Gastrocnemius medialis (tissue), 4 donors: ENCODE data around the gene IQCK. TPM values are rescaled to one million over a fixed set of nuclear protein-coding genes. Genes with fewer than 3 reads are reported as not detected.

Source experiments
- ATAC-seq, 2 donors: fragments of 150-250 bp; one replicate each; pipeline ENCODE4 v1.9.1; 2016
- DNase-seq, 2 donors: peaks; one replicate each; pipeline ENCODE4 v3.0.0-alpha.2; 2019
- H3K27ac ChIP-seq, 4 donors: fragments of 200-600 bp; sonication (generic); 1 replicate in 1 of 4; 2 replicates in 3 of 4; pipeline ENCODE4 v1.5.1; 2016 to 2018; ENCODE audit warnings: mild to moderate bottlenecking in 2 of 4, moderate library complexity in 1 of 4
- H3K27me3 ChIP-seq, 3 donors: fragments of 200-600 bp; sonication (generic) in 2 of 3; 1 replicate in 1 of 3; 2 replicates in 2 of 3; pipeline versions ENCODE4 v1.5.1 to v1.6.0; 2016 to 2019; ENCODE audit warnings: mild to moderate bottlenecking in 1 of 3, moderate library complexity in 1 of 3
- H3K36me3 ChIP-seq, 2 donors: fragments of 200-600 bp; sonication (generic) in 1 of 2; one replicate each; pipeline ENCODE4 v1.5.1; 2017 to 2018
- H3K4me1 ChIP-seq, 2 donors: fragments of 200-600 bp; sonication (generic) in 1 of 2; one replicate each; pipeline ENCODE4 v1.5.1; 2016 to 2017; ENCODE audit warnings: mild to moderate bottlenecking in 2 of 2
- H3K4me3 ChIP-seq, 4 donors: fragments of 200-600 bp; sonication (generic) in 3 of 4; 1 replicate in 1 of 4; 2 replicates in 3 of 4; pipeline ENCODE4 v1.5.1; 2016 to 2019; ENCODE audit warnings: mild to moderate bottlenecking in 2 of 4
- H3K9me3 ChIP-seq, 3 donors: fragments of 200-600 bp; sonication (generic) in 2 of 3; 1 replicate in 1 of 3; 2 replicates in 2 of 3; pipeline ENCODE4 v1.5.1; 2016 to 2019
- POLR2A ChIP-seq, 2 donors: fragments of 450-650 bp; IDR thresholded peaks; one replicate each; pipeline ENCODE4 v1.6.1; 2017; ENCODE audit warnings: antibody characterized with exemption in 2 of 2, mild to moderate bottlenecking in 2 of 2, moderate library complexity in 2 of 2
- in situ Hi-C, 4 donors: fragments of 200-750 bp; cut with MboI; loops; one replicate each; pipeline versions ENCODE4 v1.15.0 to v1.8.0; 2017; ENCODE audit warnings: low sequenced_read_pairs in 4 of 4
- intact Hi-C: fragments of 100-400 bp; cut with DNase I; formaldehyde crosslinking; loops from one replicate; pipeline ENCODE4 v1.15.1; 2023; ENCODE audit warnings: low total_unique reads
- total RNA-seq, 4 donors: library from RNA; depleted of rRNA; stranded (reverse); fragments of >200 nt; gene quantifications; one replicate each; pipeline versions ENCODE4 v1.1.0 to v1.2.3, GENCODE V29; 2016
- TF ChIP-seq, protein P1 (sequence below), 5 experiments: fragments of 450-650 bp in 3 of 5; fragments of 200-600 bp in 2 of 5; sonication (generic) in 2 of 5; IDR thresholded peaks in 4 of 5; conservative IDR thresholded peaks in 1 of 5; 1 replicate in 4 of 5; 2 replicates in 1 of 5; pipeline ENCODE4 v1.5.1; 2016 to 2019; ENCODE audit warnings: antibody characterized with exemption in 5 of 5, mild to moderate bottlenecking in 3 of 5, moderate library complexity in 3 of 5

The IQCK gene
- total RNA-seq, 4 donors from 2014 or later = 8.3 to 17.3 (median 9.4) TPM

DNA sequence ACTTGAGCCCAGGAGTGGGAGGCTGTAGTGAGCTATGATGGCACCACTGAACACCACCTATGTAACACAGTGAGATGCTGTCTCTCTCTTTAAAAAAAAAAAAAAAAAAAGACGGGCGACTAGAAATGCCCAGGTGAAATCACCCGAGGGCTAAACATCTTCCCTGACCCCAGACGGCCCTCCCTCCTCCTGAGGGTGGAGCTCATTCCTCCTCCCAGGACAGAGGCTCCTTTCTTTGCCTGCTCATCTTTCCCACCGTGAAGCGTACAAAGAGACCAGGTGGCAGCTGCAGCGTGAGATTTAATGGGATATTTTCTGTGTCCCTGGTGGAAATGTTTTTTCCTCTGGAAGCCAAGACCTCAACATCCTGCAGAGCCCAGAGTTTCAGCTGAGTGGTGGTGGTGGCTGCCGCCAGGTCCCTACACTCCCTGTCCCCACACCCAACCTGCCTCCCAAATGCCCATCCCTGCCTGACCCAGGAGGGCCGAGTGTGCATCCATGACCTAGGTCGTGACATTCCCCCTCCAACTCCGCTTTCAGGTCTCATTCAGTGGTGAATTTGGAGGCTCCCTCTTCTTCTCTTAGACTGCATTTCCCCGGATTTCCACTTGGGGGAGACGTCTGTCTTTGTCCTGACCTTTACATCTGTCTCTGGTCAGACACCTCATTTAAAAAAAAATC, 181.0 kb downstream of the IQCK start:
- no peaks in the 10 kb centered on the region for H3K36me3 ChIP-seq
- no peaks in the 10 kb centered on the region for H3K9me3 ChIP-seq
- DNase-seq = no peak
- H3K27me3 ChIP-seq = no peaks in the 10 kb centered on the region
- intact Hi-C loops (no loop called here), in situ Hi-C loops (loop anchor here in 1 of 4 donors (10.0 to 25.0 kb wide), 2 partner anchors 212 to 294 kb away; no protein-coding TSS in a partner anchor)
- no peak for TF ChIP-seq POLR2A (IDR thresholded peaks at IDR 0.05)
- TF ChIP-seq, protein P1, sequence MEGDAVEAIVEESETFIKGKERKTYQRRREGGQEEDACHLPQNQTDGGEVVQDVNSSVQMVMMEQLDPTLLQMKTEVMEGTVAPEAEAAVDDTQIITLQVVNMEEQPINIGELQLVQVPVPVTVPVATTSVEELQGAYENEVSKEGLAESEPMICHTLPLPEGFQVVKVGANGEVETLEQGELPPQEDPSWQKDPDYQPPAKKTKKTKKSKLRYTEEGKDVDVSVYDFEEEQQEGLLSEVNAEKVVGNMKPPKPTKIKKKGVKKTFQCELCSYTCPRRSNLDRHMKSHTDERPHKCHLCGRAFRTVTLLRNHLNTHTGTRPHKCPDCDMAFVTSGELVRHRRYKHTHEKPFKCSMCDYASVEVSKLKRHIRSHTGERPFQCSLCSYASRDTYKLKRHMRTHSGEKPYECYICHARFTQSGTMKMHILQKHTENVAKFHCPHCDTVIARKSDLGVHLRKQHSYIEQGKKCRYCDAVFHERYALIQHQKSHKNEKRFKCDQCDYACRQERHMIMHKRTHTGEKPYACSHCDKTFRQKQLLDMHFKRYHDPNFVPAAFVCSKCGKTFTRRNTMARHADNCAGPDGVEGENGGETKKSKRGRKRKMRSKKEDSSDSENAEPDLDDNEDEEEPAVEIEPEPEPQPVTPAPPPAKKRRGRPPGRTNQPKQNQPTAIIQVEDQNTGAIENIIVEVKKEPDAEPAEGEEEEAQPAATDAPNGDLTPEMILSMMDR (IDR thresholded peaks at IDR 0.05 in 4 of 5, conservative IDR thresholded peaks at IDR 0.05 in 1 of 5) = peak in 4 of 5 experiments; percentile 10 to 56 (median 48)
- H3K4me1 ChIP-seq = no peaks in the 10 kb centered on the region
- ATAC-seq = peak in 1 of 2 donors; percentile 51
- H3K4me3 ChIP-seq = no peak overlapping the region
- H3K27ac ChIP-seq = no peak overlapping the region

DNA sequence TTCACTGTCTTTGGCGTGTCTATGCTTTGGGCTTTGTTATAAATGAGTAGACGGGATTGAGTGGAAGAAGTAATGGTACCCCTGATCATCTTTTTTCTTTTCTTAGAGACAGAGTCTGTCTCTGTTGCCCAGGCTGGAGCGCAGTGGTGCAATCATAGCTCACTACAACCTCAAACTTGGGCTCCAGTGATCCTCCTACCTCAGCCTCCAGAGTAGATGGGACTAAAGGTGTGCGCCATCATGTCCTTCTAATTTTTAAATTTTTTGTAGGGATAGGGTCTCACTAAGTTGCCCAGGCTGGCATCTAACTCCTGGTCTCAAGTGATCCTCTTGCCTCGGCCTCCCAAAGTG, 181.5 kb downstream of the IQCK start:
- no peaks in the 10 kb centered on the region for H3K9me3 ChIP-seq
- in situ Hi-C loops = loop anchor here in 1 of 4 donors (10.0 to 25.0 kb wide), 2 partner anchors 212 to 295 kb away; no protein-coding TSS in a partner anchor
- ATAC-seq = no peak

GRCh38 chr16:19901164-19901563, 183.1 kb downstream of the IQCK start:
- in situ Hi-C loops (loop anchor here in 3 of 4 donors (25.0 kb wide), 1 partner anchor 486 kb away; no protein-coding TSS in a partner anchor), intact Hi-C loops (no loop called here)
- H3K27me3 ChIP-seq = no peaks in the 10 kb centered on the region

More for the DNA sequence above, 181.5 kb downstream of the IQCK start:
- no peak for TF ChIP-seq POLR2A (IDR thresholded peaks at IDR 0.05)
- TF ChIP-seq, protein P1 (IDR thresholded peaks at IDR 0.05 in 4 of 5, conservative IDR thresholded peaks at IDR 0.05 in 1 of 5) = peak in 1 of 5 experiments; percentile 15
- Histone ChIP-seq H3K27me3 (no peaks in the 10 kb centered on the region), H3K4me1 (no peaks in the 10 kb centered on the region), H3K4me3 (no peak overlapping the region), H3K27ac (no peak overlapping the region), H3K36me3 (no peaks in the 10 kb centered on the region)
- intact Hi-C loops = no loop called here
- no peak for DNase-seq

GRCh38 chr16:19907161-19907992, 189.3 kb downstream of the IQCK start:
- Histone ChIP-seq H3K4me3 (no peak overlapping the region), H3K4me1 (no peaks in the 10 kb centered on the region), H3K9me3 (no peaks in the 10 kb centered on the region), H3K27ac (no peak overlapping the region), H3K36me3 (no peaks in the 10 kb centered on the region), H3K27me3 (peaks cover 0 to 2% (median 0%) of the 10 kb centered on the region in 3 donors)
- DNase-seq (peak in 1 of 2 donors; percentile 23), ATAC-seq (peak; percentile 52 to 77)
- intact Hi-C loops (loop anchor here (1.0 to 2.0 kb wide), 2 partner anchors 393 to 476 kb away; no protein-coding TSS in a partner anchor), in situ Hi-C loops (loop anchor here in 3 of 4 donors (5.0 to 25.0 kb wide), 2 partner anchors 395 to 480 kb away; no protein-coding TSS in a partner anchor)
- no peak for TF ChIP-seq POLR2A (IDR thresholded peaks at IDR 0.05)
- TF ChIP-seq, protein P1 (IDR thresholded peaks at IDR 0.05 in 4 of 5, conservative IDR thresholded peaks at IDR 0.05 in 1 of 5) = peak; percentile 51 to 88 (median 77)

More at GRCh38 chr16:19901164-19901563, 183.1 kb downstream of the IQCK start:
- TF ChIP-seq POLR2A (IDR thresholded peaks at IDR 0.05) = no peak
- TF ChIP-seq, protein P1 (IDR thresholded peaks at IDR 0.05 in 4 of 5, conservative IDR thresholded peaks at IDR 0.05 in 1 of 5) = no peak
- Histone ChIP-seq H3K4me3 (no peak overlapping the region), H3K27ac (no peak overlapping the region), H3K9me3 (no peaks in the 10 kb centered on the region), H3K4me1 (no peaks in the 10 kb centered on the region), H3K36me3 (no peaks in the 10 kb centered on the region)
- ATAC-seq = no peak
- DNase-seq = no peak

Other genes starting within 250 kb of the IQCK start
- gene GDE1, start 196.2 kb upstream of the IQCK start, total RNA-seq = 10 to 100 TPM; 48.8 to 64.1 (median 53.7) TPM
- gene CCP110, start 194.3 kb upstream of the IQCK start, total RNA-seq = 1 to 10 TPM; 6.8 to 8.8 (median 7.0) TPM
- 10 to 100 TPM; 16.9 to 29.1 (median 24.8) TPM for gene VPS35L, start 162.6 kb upstream of the IQCK start, total RNA-seq
- 1 to 10 TPM; 4.1 to 9.2 (median 5.5) TPM for gene KNOP1, start within 50 bp of the IQCK start, total RNA-seq
- 10 to 100 TPM; 41.9 to 89.2 (median 71.3) TPM for gene GPRC5B, start 166.6 kb downstream of the IQCK start, total RNA-seq